Measurements from ENCODE around the gene EPB41. TPM values are rescaled to one million over a fixed set of nuclear protein-coding genes. Genes with fewer than 3 reads are reported as not detected.
"Not testable (repeated sequence)": the region's sequence is repeated elsewhere in the genome, so short reads cannot be mapped to it uniquely, and the experiment has no call there.

The EPB41 gene
- total and polyA plus RNA-seq, 2 experiments from 2014 or later = 0.89 to 1.5 TPM

DNA sequence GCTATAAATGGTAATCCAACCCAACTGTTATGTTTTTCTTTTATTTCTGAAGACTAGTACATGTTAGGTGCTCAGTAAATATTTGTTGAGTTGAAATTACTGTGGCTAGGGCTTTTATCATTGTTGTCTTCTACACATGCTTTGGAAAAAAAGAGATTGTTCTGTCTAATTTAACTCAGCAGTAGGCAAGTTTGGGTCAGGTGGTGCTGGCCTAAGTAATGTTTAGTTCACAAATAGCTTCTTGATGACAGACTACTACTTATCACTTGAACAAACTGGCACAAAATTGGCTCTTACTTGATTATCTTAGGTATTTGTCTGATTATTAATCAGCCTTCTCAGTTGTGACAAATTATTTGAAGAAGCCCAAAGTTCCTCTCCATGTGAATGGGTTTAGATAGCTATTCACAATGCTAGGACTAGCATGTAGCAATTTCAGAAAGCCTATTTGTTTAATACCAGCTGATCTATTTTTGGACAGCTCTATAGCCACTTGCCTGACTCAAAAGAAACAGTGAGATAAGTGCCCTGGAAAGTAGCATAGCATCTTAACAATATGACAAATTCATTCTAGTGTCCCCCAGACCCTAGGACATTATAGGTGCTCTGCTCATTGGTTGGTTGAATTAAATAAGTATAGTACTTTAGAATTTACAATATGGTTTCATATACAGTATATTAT is 176.7 kb downstream of the EPB41 start:
- TF ChIP-seq EZH2phosphoT487 (IDR thresholded peaks at IDR 0.05; ENCODE audit: insufficient read depth, low read depth) (no peak), EZH2 (IDR thresholded peaks at IDR 0.05; ENCODE audit: insufficient read depth, poor library complexity, severe bottlenecking) (no peak)
- in situ Hi-C loops (cut with MboI) = no loop called here
- Histone ChIP-seq H3K36me3 (ENCODE audit: low read depth) (no peaks in the 10 kb centered on the region), H3K9me3 (ENCODE audit: low read depth) (no peaks in the 10 kb centered on the region), H3K4me2 (ENCODE audit: unreplicated experiment) (no peak overlapping the region), H3K9ac (no peak overlapping the region), H3K9me2 (ENCODE audit: insufficient read depth) (no peaks in the 10 kb centered on the region), H3K4me3 (no peak overlapping the region), H4K20me1 (ENCODE audit: insufficient read depth) (no peaks in the 10 kb centered on the region), H2AFZ (no peak overlapping the region), H3F3A (ENCODE audit: insufficient read depth) (no peaks in the 10 kb centered on the region), H3K4me1 (ENCODE audit: insufficient read depth) (no peaks in the 10 kb centered on the region), H3K27me3 (replicated peaks; ENCODE audit: insufficient read depth) (no peaks in the 10 kb centered on the region), H3K27ac (no peak overlapping the region), H3K79me2 (ENCODE audit: insufficient read depth) (no peaks in the 10 kb centered on the region)
- DNase-seq = no peak

DNA sequence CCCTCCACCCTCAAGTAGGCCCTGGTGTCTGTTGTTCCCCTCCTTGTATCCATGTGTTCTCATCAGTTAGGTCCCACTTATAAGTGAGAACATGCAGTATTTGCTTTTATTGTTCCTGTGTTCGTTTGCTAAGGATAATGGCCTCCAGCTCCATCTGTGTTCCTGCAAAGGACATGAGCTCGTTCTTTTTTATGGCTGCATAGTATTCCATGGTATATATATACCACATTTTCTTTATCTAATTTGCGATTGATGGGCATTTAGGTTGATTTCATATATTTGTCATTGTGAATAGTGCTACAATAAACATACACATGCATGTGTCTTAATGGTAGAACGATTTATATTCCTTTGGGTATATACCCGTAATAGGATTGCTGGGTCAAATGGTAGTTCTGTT is 178.3 kb downstream of the EPB41 start:
- DNase-seq; H3K27ac ChIP-seq; H2AFZ ChIP-seq; H3K9me3 ChIP-seq (ENCODE audit: low read depth); H3K4me1 ChIP-seq (ENCODE audit: insufficient read depth); H3F3A ChIP-seq (ENCODE audit: insufficient read depth); H3K9ac ChIP-seq; H3K27me3 ChIP-seq (replicated peaks; ENCODE audit: insufficient read depth); H3K4me2 ChIP-seq (ENCODE audit: unreplicated experiment); H3K9me2 ChIP-seq (ENCODE audit: insufficient read depth); H3K4me3 ChIP-seq; H3K79me2 ChIP-seq (ENCODE audit: insufficient read depth); H4K20me1 ChIP-seq (ENCODE audit: insufficient read depth); H3K36me3 ChIP-seq (ENCODE audit: low read depth); in situ Hi-C loops (cut with MboI): not testable (repeated sequence)
- WGBS, 2 experiments (ENCODE audit: low coverage in 1 of 2, low lambda C conversion rate in 2 of 2, missing lambda C conversion rate in 2 of 2) = 52 to 59% methylated on average over 5 of the region's 5 CpGs

DNA sequence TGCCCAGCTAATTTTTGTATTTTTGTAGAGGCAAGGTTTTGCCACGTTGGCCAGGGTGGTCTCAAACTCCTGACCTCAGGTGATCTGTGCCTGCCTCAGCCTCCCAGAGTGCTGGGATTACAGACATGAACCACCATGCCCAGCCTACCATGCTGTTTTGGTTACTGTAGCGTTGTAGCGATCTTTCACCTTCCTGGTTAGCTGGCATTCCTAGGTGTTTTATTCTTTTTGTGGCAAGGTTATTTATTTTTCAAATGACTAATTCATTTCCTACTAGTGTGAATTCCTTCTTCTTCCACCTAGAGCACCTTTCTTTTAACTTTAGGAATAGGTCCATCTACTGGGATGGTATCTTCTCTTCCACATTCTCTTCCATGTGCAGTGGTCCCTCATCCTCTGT is 180.1 kb downstream of the EPB41 start:
- no peaks in the 10 kb centered on the region for H3F3A ChIP-seq (ENCODE audit: insufficient read depth)

DNA sequence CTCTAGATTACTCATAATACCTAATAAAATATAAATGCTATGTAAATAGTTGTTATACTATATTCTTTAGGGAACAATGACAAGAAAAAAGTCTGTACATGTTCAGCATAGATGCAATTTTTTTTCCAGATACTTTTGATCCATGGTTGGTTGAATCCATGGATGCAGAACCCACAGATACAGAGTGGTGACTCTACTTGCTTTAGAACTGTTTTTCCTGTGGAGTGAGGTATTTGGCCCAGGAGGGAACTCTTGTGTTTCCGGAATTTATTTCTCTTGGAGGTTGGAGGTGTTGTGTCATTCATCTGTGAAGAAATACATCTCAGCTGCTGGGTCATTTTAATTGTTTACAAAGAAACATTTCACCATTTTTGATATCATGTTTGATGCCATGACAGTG is 180.6 kb downstream of the EPB41 start:
- 59 to 79% methylated on average over 1 of the region's 1 CpG for WGBS, 2 experiments (ENCODE audit: low coverage in 1 of 2, low lambda C conversion rate in 2 of 2, missing lambda C conversion rate in 2 of 2)

More for the DNA sequence above, 180.1 kb downstream of the EPB41 start:
- no peak for DNase-seq
- Histone ChIP-seq H3K79me2 (ENCODE audit: insufficient read depth) (no peaks in the 10 kb centered on the region), H3K27ac (no peak overlapping the region), H3K4me3 (no peak overlapping the region), H2AFZ (no peak overlapping the region), H3K4me2 (ENCODE audit: unreplicated experiment) (no peak overlapping the region), H3K27me3 (replicated peaks; ENCODE audit: insufficient read depth) (no peaks in the 10 kb centered on the region), H4K20me1 (ENCODE audit: insufficient read depth) (no peaks in the 10 kb centered on the region), H3K9me3 (ENCODE audit: low read depth) (no peaks in the 10 kb centered on the region), H3K4me1 (ENCODE audit: insufficient read depth) (no peaks in the 10 kb centered on the region), H3K36me3 (ENCODE audit: low read depth) (no peaks in the 10 kb centered on the region), H3K9me2 (ENCODE audit: insufficient read depth) (no peaks in the 10 kb centered on the region), H3K9ac (no peak overlapping the region)
- 81 to 88% methylated on average over 3 of the region's 3 CpGs for WGBS, 2 experiments (ENCODE audit: low coverage in 1 of 2, low lambda C conversion rate in 2 of 2, missing lambda C conversion rate in 2 of 2)
- TF ChIP-seq EZH2phosphoT487 (IDR thresholded peaks at IDR 0.05; ENCODE audit: insufficient read depth, low read depth) = no peak
- no peak for TF ChIP-seq EZH2 (IDR thresholded peaks at IDR 0.05; ENCODE audit: insufficient read depth, poor library complexity, severe bottlenecking)
- in situ Hi-C loops (cut with MboI) = no loop called here

More for the DNA sequence above, 180.6 kb downstream of the EPB41 start:
- Histone ChIP-seq H2AFZ (no peak overlapping the region), H3K4me1 (ENCODE audit: insufficient read depth) (no peaks in the 10 kb centered on the region), H3K27ac (no peak overlapping the region), H3K9me2 (ENCODE audit: insufficient read depth) (no peaks in the 10 kb centered on the region), H3K4me2 (ENCODE audit: unreplicated experiment) (no peak overlapping the region), H3F3A (ENCODE audit: insufficient read depth) (no peaks in the 10 kb centered on the region), H3K4me3 (no peak overlapping the region), H3K36me3 (ENCODE audit: low read depth) (no peaks in the 10 kb centered on the region), H3K9me3 (ENCODE audit: low read depth) (no peaks in the 10 kb centered on the region), H3K79me2 (ENCODE audit: insufficient read depth) (no peaks in the 10 kb centered on the region), H3K27me3 (replicated peaks; ENCODE audit: insufficient read depth) (no peaks in the 10 kb centered on the region), H3K9ac (no peak overlapping the region), H4K20me1 (ENCODE audit: insufficient read depth) (no peaks in the 10 kb centered on the region)
- in situ Hi-C loops (cut with MboI) = no loop called here
- no peak for TF ChIP-seq EZH2phosphoT487 (IDR thresholded peaks at IDR 0.05; ENCODE audit: insufficient read depth, low read depth)
- TF ChIP-seq EZH2 (IDR thresholded peaks at IDR 0.05; ENCODE audit: insufficient read depth, poor library complexity, severe bottlenecking) = no peak
- DNase-seq = no peak

Measured in GM23248 (cell line).